Muscle layer of colon (tissue), 2 donors: ENCODE measurements around the gene GK.

Experiments
- H3K27ac ChIP-seq: one replicate; pipeline ENCODE4 v1.7.0; 2013; ENCODE audit warnings: low read depth, mild to moderate bottlenecking, low read length, moderate library complexity
- H3K27me3 ChIP-seq, 2 donors: one replicate each; pipeline ENCODE4 v1.7.0; 2013; ENCODE audit warnings: low read length in 2 of 2, mild to moderate bottlenecking in 2 of 2; ENCODE audit not compliant: insufficient read depth in 2 of 2, control insufficient read depth in 1 of 2
- H3K36me3 ChIP-seq: one replicate; pipeline ENCODE4 v1.7.0; 2013; ENCODE audit warnings: mild to moderate bottlenecking, low read length; ENCODE audit not compliant: insufficient read depth
- H3K4me1 ChIP-seq: one replicate; pipeline ENCODE4 v1.7.0; 2013; ENCODE audit warnings: mild to moderate bottlenecking, low read length; ENCODE audit not compliant: insufficient read depth
- H3K4me3 ChIP-seq, 2 donors: one replicate each; pipeline ENCODE4 v1.7.0; 2013; ENCODE audit warnings: low read length in 2 of 2, low read depth in 1 of 2, mild to moderate bottlenecking in 1 of 2, moderate library complexity in 1 of 2
- H3K9ac ChIP-seq: one replicate; pipeline ENCODE4 v1.7.0; 2013; ENCODE audit warnings: low read length
- H3K9me3 ChIP-seq: one replicate; pipeline ENCODE4 v1.7.0; 2013; ENCODE audit warnings: mild to moderate bottlenecking, low read length
- donor health status: abdominal sarcoma.
- donor health status: Adenocarcinoma of cecum.

Gene GK

DNA sequence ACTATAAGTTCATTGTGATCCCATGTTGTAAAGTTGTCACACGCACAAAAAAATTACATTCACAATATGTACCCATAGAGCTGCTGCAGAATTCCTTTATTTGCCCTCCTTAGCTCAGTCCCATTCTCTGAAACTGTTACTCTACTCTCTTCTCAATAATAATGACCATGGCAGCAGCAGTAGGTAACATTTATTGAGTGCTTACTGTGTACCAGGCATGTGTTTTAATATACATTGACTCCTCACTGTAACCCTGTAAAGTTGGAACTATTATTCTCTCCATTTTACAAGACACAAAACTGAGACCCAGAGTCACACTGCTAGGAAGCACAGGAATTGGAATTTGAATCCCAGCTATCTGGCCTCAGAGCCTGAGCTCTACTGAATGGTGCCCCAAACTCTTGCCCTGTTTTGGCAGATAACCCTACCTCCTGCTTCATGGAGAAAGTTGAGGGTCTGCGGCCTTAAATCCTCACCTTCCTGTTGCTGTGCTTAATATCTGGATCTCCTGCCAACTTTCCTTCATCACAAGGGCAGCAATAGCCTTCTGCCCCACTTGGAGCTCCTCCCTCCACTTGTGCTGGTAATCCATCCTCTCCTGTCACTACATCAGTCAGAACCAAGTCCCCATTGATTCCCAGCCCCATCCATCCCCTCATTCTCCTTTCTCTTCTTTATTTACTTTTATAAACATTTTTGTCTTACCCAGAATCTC lies 20.8 kb downstream of the GK start:
- no peaks in the 10 kb centered on the region for H3K36me3 ChIP-seq
- no peak overlapping the region for H3K9ac ChIP-seq
- H3K27me3 ChIP-seq: no peaks in the 10 kb centered on the region
- H3K4me3 ChIP-seq: no peak overlapping the region
- no peaks in the 10 kb centered on the region for H3K4me1 ChIP-seq
- no peak overlapping the region for H3K27ac ChIP-seq
- no peaks in the 10 kb centered on the region for H3K9me3 ChIP-seq

DNA sequence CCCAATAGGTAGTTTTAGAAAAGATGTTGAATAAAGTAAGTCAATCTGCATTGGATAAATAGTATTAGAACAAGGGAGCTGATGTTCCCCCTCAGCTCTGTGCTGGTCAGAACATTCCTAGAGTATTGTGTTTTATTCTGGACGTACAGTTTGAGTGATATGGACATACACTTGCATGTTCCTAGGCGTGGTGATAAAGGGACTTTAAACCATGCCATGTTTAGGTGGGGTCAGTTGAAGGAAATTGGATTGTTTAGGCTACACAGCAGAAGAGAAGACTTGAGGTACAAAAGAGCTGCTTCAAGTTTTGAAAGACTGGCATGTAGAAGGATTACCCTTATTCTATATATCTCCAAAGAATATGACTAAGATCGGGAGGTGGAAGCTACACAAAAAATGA lies 21.6 kb downstream of the GK start:
- H3K36me3 ChIP-seq: no peaks in the 10 kb centered on the region
- no peak overlapping the region for H3K9ac ChIP-seq
- H3K4me3 ChIP-seq: no peak overlapping the region
- no peaks in the 10 kb centered on the region for H3K27me3 ChIP-seq
- no peaks in the 10 kb centered on the region for H3K4me1 ChIP-seq
- no peaks in the 10 kb centered on the region for H3K9me3 ChIP-seq
- H3K27ac ChIP-seq: no peak overlapping the region

DNA sequence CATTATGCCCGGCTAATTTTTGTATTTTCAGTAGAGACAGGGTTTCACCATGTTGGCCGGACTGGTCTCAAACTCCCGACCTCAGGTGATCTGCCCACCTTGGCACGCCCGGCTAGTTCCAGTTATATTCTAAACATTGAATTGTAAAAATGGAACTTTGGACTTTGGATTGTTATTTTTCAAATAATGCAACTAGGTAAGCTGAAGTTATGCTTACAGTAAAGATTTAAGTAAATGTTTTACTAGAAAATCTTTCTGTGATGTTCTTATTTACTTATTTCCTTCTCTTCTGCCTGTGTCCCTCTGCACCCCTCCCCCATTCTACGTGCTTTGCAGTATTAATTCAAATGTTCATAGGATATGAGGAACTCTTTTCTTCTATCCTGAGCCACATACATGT lies 26.1 kb downstream of the GK start:
- no peak overlapping the region for H3K9ac ChIP-seq
- H3K4me3 ChIP-seq: no peak overlapping the region
- H3K4me1 ChIP-seq: no peaks in the 10 kb centered on the region
- no peaks in the 10 kb centered on the region for H3K9me3 ChIP-seq
- no peaks in the 10 kb centered on the region for H3K27me3 ChIP-seq
- H3K27ac ChIP-seq: no peak overlapping the region
- H3K36me3 ChIP-seq: no peaks in the 10 kb centered on the region

DNA sequence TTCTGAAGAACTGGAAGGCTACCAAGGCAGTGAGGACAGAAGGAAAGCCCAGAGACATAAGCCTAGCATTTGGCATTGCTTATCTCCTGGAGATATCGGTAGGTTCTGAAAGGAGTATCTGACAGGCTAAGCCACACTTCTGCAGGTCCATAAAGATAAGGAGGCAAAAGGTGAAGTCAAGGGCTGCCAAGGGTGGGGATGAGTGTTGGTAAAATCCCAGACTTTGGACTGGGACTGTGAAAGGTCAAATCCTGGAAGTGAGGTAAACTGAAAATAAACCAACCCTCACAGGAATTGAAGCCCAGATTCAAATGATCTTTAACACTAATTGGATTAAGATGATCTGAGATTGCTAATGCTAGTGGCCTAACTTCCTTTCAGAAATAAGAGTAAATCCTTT lies 27.4 kb downstream of the GK start:
- H3K36me3 ChIP-seq: no peaks in the 10 kb centered on the region
- H3K9me3 ChIP-seq: no peaks in the 10 kb centered on the region
- H3K27me3 ChIP-seq: no peaks in the 10 kb centered on the region
- H3K4me1 ChIP-seq: no peaks in the 10 kb centered on the region
- no peak overlapping the region for H3K4me3 ChIP-seq
- no peak overlapping the region for H3K9ac ChIP-seq
- H3K27ac ChIP-seq: no peak overlapping the region

DNA sequence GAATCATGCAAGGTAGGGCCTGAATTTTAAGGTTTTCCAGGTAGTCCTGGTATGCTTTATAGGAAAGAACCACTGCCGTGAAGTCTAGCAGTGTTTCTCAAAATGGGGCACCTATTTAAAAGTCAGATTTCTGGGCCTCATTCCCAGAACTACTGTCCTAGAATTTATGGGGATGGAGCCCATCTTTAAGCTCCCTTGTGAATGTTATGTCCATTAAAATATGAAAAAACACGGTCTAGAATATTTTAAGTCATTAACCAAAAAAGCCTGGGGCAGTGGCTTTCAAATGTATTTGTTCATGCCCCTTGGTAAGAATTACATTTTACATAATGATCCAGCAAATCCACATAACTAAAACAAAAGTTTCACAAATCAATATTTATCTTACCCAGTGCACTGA lies 35.4 kb downstream of the GK start:
- H3K36me3 ChIP-seq: no peaks in the 10 kb centered on the region
- H3K4me1 ChIP-seq: no peaks in the 10 kb centered on the region
- no peaks in the 10 kb centered on the region for H3K27me3 ChIP-seq
- H3K9me3 ChIP-seq: no peaks in the 10 kb centered on the region
- no peak overlapping the region for H3K4me3 ChIP-seq
- no peak overlapping the region for H3K9ac ChIP-seq
- no peak overlapping the region for H3K27ac ChIP-seq

DNA sequence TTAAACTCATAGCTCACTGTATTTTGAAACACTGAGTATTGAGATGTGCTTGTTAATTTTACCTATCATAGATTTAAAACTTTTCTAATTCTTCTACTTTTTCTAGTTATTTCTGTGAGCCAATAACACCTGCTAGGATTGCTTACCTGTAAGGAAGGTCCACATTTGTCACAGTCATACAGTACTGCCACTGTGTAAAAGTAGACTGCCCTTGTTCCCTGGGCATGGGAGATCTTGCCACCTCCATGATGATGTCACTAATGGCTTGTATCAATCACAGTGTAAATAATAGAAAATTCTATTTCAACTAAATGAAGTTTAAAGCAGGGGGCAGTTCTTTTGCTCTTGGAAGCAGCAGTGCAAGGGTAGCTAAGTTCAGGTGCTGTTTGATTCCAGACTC lies 35.9 kb downstream of the GK start:
- H3K27me3 ChIP-seq: no peaks in the 10 kb centered on the region
- no peak overlapping the region for H3K4me3 ChIP-seq
- no peaks in the 10 kb centered on the region for H3K9me3 ChIP-seq
- no peak overlapping the region for H3K9ac ChIP-seq
- H3K4me1 ChIP-seq: no peaks in the 10 kb centered on the region
- H3K36me3 ChIP-seq: no peaks in the 10 kb centered on the region
- no peak overlapping the region for H3K27ac ChIP-seq

DNA sequence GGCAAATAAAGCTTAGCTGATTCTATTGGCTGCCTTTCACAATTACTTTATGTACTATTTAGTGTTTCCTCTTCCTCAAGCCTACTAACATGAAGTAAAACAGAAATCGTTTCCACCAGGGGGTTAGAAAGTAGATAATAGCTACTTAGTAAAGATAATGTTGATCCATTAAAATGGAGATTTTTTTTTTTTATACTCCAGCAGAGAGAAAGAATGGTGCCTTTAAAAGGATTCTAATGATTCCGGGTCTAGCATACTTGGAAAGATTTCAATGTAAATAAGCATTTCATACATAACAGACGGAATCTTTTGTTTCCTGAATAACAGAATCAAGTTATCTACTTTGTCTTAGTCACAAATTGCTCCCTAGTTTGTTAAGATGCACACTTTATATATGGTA lies 37.1 kb downstream of the GK start:
- H3K27me3 ChIP-seq: no peaks in the 10 kb centered on the region

DNA sequence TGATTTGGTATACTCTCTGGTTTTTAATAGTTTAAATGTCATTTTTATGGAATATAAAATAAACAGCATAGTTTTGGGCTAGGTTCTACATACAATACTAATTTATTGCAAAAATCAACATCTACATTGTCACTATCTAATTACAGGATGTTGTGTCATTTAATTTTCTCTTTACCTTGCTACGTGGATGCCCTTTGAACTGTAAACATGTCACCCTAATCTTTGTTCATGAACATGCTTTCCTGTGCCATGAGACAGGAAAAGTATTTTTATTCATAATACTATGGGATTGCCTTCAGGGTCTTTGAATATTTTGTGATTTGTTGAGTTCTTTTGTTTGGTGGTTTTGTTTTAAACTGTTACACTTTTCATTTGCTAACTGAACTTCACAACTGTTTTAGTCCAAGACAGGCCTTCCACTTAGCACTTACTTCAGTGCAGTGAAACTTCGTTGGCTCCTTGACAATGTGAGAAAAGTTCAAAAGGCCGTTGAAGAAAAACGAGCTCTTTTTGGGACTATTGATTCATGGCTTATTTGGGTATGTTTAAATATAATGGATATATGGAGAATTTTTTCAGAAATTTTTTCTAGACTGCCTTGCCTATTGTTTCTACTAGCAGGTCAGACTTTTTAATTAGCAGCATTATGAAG lies 40.9 kb downstream of the GK start:
- H3K9ac ChIP-seq: no peak overlapping the region
- H3K4me1 ChIP-seq: no peaks in the 10 kb centered on the region
- no peak overlapping the region for H3K27ac ChIP-seq
- no peak overlapping the region for H3K4me3 ChIP-seq
- H3K27me3 ChIP-seq: no peaks in the 10 kb centered on the region
- H3K9me3 ChIP-seq: no peaks in the 10 kb centered on the region
- no peaks in the 10 kb centered on the region for H3K36me3 ChIP-seq

More for the DNA sequence above, 37.1 kb downstream of the GK start:
- Histone ChIP-seq H3K9me3 (no peaks in the 10 kb centered on the region), H3K36me3 (no peaks in the 10 kb centered on the region), H3K27ac (no peak overlapping the region), H3K4me3 (no peak overlapping the region), H3K9ac (no peak overlapping the region), H3K4me1 (no peaks in the 10 kb centered on the region)

DNA sequence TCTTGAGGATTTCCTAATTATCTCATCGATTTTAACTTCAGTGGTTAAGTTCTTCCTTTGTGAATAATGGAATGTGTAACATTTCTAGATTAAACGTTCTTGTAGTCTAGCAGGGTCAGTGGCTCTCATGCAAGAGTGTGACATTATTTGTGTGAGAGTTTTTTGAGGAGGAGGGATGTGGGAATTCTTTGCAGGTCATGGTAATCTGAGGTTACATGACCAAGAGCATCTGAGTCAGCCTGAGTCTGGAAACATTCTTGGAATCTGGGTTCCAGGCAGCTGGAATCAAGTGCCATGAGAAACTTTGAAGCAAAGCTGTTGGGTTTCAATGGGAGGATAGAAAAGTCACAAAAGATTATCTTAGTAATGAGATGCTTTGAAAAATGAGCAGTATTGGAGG lies 49.5 kb downstream of the GK start:
- no peaks in the 10 kb centered on the region for H3K4me1 ChIP-seq
- no peak overlapping the region for H3K9ac ChIP-seq
- no peak overlapping the region for H3K4me3 ChIP-seq
- no peaks in the 10 kb centered on the region for H3K27me3 ChIP-seq
- no peak overlapping the region for H3K27ac ChIP-seq
- no peaks in the 10 kb centered on the region for H3K9me3 ChIP-seq
- no peaks in the 10 kb centered on the region for H3K36me3 ChIP-seq

DNA sequence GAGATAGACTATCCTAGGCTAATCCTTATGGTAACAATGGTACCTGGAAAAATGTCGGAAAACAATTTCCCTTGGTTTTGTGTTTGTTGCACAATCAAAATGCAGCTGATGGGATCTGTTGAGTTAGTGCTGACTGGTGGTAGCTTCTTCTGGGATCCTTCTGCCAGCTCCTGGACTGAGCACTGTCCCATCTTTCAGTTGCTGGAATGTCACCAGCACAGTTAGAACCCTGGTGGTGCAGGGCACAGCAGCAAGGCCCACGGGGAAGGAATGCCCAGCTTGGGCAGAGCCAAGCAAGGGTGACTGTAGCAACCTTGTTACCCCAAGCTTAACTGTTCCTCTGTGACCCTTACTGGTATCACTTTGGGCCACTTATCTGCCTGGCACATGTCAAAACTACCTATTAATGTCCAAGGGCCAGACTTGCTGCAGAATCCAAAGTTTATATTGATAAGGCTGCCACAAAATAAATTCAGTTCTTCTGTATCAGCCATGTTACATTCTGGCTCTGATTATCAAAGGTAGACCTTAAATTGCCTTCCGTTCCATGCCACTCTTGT lies 53.1 kb downstream of the GK start:
- H3K27me3 ChIP-seq: peaks cover 0 to 4% of the 10 kb centered on the region in 2 donors
- H3K9me3 ChIP-seq: no peaks in the 10 kb centered on the region
- H3K4me1 ChIP-seq: no peaks in the 10 kb centered on the region
- H3K27ac ChIP-seq: no peak overlapping the region
- H3K9ac ChIP-seq: no peak overlapping the region
- no peaks in the 10 kb centered on the region for H3K36me3 ChIP-seq
- no peak overlapping the region for H3K4me3 ChIP-seq

DNA sequence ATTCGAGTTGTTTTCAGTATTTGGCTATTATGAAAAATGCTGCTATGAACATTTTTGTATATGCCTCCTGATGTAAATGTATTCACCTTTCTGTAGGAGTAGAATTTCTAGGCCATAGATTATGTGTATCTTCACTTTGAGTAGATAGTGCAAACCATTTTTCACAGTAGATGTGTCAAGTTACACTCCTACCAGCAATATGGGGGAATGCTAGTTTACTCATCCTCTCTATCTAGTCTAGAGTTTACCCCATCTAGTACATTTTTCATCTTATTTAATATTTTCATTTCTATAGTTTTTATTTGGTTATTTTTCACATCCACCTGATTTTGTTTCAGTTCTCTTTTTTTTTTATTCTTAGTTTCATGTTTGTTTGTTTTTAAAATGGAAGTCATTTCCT lies 59.0 kb downstream of the GK start:
- Histone ChIP-seq H3K9me3 (no peaks in the 10 kb centered on the region), H3K9ac (no peak overlapping the region), H3K27ac (no peak overlapping the region), H3K4me3 (no peak overlapping the region), H3K27me3 (peaks cover 0 to 4% of the 10 kb centered on the region in 2 donors), H3K36me3 (no peaks in the 10 kb centered on the region), H3K4me1 (no peaks in the 10 kb centered on the region)

DNA sequence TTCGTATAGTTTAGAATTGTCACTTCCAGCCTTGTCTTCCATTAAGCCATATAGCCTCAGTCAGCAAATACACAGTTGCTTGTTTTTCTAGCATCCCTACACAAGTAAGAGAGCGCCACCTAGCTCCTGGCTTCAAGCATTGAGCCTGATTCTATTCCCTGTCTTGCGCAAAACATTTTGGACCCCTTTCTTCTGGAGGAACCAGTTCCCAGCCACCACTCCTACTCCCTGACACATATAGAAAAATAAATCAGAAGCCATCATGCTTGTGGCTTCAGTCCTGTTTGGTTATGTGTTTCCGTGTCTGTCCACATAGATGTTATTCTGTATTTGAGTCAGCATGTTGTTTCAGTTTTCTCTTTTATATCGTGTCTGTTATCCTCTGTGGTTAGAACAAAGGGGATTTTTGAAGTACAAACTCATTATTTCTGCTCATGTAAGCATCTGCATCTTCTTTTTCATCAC lies 59.9 kb downstream of the GK start:
- H3K27me3 ChIP-seq: peaks cover 0 to 4% of the 10 kb centered on the region in 2 donors
- no peak overlapping the region for H3K9ac ChIP-seq
- no peaks in the 10 kb centered on the region for H3K9me3 ChIP-seq
- H3K4me3 ChIP-seq: no peak overlapping the region
- H3K36me3 ChIP-seq: no peaks in the 10 kb centered on the region
- no peak overlapping the region for H3K27ac ChIP-seq
- H3K4me1 ChIP-seq: no peaks in the 10 kb centered on the region
